HepG2 (cell line): ENCODE measurements around the gene CTSA. TPM values are rescaled to one million over a fixed set of nuclear protein-coding genes. Genes with fewer than 3 reads are reported as not detected.
A peak's percentile ranks its signal among the peaks of the same experiment; 100 is the strongest.

Source experiments
- AKAP8 ChIP-seq: sonication (generic); formaldehyde crosslinking; IDR thresholded peaks from 2 replicates; pipeline ENCODE4 v1.5.1; 2020; ENCODE audit warnings: mild to moderate bottlenecking, missing genetic modification reagents
- CHD4 ChIP-seq: fragments of 200-600 bp; sonication (generic); IDR thresholded peaks from 2 replicates; pipeline ENCODE4 v1.7.0; 2017; ENCODE audit warnings: mild to moderate bottlenecking, low read length, borderline replicate concordance
- FOXK1 ChIP-seq: sonication (generic); formaldehyde crosslinking; IDR thresholded peaks from 2 replicates; pipeline ENCODE4 v1.4.0; 2020; ENCODE audit warnings: low read depth, missing genetic modification reagents, borderline replicate concordance
- NAIF1 ChIP-seq: sonication (generic); formaldehyde crosslinking; IDR thresholded peaks from 2 replicates; pipeline ENCODE4 v1.5.0; 2020; ENCODE audit warnings: mild to moderate bottlenecking, missing genetic modification reagents, borderline replicate concordance
- SMAD3 ChIP-seq: sonication (generic); formaldehyde crosslinking; IDR thresholded peaks from 2 replicates; pipeline ENCODE4 v1.4.0; 2020; ENCODE audit warnings: missing genetic modification reagents
- ZNF296 ChIP-seq: sonication (generic); formaldehyde crosslinking; conservative IDR thresholded peaks from 2 replicates; pipeline ENCODE4 v1.5.0; 2020; ENCODE audit warnings: mild to moderate bottlenecking, missing genetic modification reagents
- polyA plus RNA-seq, 8 experiments: library from polyadenylated mRNA; depleted of rRNA in 3 of 8; stranded (reverse) in 7 of 8; unstranded in 1 of 8; fragments of >200 nt; fragmentation: Illumina TruSeq in 4 of 8; extraction: Trizol in 4 of 8; gene quantifications; 2 replicates each; pipeline versions ENCODE4 v1.2.1 to v1.2.3, GENCODE V29; 2011 to 2016; ENCODE audit warnings: low read depth in 4 of 8, missing spikeins in 1 of 8, mixed read lengths in 1 of 8; ENCODE audit not compliant: insufficient read depth in 1 of 8
- total RNA-seq, 5 experiments: library from RNA; depleted of rRNA; stranded (reverse); fragments of >200 nt; fragmentation: Illumina TruSeq; extraction: Trizol; gene quantifications; 2 replicates each; pipeline ENCODE4 v1.2.3, GENCODE V29; 2016; ENCODE audit warnings: low read depth in 1 of 5
- TF ChIP-seq, protein P1 (sequence below): sonication (generic); formaldehyde crosslinking; IDR thresholded peaks from 2 replicates; pipeline ENCODE4 v1.5.1; 2020; ENCODE audit warnings: mild to moderate bottlenecking, missing genetic modification reagents, borderline replicate concordance
- TF ChIP-seq, protein P2 (sequence below): sonication (generic); formaldehyde crosslinking; IDR thresholded peaks from 2 replicates; pipeline ENCODE4 v1.5.1; 2020; ENCODE audit warnings: mild to moderate bottlenecking, missing genetic modification reagents, moderate library complexity
- TF ChIP-seq, protein P3 (sequence below): sonication (generic); formaldehyde crosslinking; IDR thresholded peaks from 2 replicates; pipeline ENCODE4 v1.4.0; 2020; ENCODE audit warnings: missing genetic modification reagents, borderline replicate concordance

The CTSA gene
- total and polyA plus RNA-seq, 2 of the 13 experiments (the other 11 are each of a cell fraction or from before 2014, with no cell fraction given) = 202 to 231 TPM

DNA sequence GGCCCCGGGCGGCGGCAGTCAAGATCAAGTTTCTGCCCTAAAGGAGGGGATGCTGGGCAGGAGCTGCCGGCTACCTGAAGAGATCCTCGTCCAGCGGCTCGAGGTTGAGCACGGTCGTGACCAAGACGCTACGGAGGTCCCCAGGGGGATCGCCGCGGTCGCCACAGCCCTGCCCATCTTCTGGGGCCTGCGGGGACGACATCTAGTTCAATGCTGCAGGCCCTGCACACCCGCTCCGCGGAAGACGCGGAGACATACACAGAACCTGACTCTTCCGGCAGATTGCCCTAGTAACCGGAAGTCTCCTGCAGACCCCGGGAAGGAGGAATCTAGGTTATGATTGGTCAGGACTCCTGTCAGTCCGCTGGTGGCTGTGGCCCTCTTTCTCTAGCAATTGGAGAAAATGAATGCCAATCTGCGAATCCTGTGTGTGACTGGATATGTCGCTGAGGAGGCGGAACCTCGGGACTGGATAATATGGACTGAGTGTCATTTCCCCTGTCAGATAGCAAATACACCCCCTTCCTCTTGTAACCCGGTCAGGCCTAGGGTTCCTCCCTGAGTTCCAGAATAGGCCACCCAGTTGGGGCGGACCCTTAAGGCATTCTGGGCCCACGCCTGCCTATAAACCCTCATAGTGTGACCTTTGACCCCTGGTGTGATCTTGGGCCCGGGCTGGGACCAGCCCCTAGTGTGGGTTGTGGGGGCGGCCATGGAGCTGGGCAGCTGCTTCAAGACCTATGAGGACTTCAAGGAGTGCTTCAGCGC is 33.8 kb upstream of the CTSA start, which contains the start of the genes ACOT8 and ZSWIM3 (continued):
- TF ChIP-seq, protein P1, sequence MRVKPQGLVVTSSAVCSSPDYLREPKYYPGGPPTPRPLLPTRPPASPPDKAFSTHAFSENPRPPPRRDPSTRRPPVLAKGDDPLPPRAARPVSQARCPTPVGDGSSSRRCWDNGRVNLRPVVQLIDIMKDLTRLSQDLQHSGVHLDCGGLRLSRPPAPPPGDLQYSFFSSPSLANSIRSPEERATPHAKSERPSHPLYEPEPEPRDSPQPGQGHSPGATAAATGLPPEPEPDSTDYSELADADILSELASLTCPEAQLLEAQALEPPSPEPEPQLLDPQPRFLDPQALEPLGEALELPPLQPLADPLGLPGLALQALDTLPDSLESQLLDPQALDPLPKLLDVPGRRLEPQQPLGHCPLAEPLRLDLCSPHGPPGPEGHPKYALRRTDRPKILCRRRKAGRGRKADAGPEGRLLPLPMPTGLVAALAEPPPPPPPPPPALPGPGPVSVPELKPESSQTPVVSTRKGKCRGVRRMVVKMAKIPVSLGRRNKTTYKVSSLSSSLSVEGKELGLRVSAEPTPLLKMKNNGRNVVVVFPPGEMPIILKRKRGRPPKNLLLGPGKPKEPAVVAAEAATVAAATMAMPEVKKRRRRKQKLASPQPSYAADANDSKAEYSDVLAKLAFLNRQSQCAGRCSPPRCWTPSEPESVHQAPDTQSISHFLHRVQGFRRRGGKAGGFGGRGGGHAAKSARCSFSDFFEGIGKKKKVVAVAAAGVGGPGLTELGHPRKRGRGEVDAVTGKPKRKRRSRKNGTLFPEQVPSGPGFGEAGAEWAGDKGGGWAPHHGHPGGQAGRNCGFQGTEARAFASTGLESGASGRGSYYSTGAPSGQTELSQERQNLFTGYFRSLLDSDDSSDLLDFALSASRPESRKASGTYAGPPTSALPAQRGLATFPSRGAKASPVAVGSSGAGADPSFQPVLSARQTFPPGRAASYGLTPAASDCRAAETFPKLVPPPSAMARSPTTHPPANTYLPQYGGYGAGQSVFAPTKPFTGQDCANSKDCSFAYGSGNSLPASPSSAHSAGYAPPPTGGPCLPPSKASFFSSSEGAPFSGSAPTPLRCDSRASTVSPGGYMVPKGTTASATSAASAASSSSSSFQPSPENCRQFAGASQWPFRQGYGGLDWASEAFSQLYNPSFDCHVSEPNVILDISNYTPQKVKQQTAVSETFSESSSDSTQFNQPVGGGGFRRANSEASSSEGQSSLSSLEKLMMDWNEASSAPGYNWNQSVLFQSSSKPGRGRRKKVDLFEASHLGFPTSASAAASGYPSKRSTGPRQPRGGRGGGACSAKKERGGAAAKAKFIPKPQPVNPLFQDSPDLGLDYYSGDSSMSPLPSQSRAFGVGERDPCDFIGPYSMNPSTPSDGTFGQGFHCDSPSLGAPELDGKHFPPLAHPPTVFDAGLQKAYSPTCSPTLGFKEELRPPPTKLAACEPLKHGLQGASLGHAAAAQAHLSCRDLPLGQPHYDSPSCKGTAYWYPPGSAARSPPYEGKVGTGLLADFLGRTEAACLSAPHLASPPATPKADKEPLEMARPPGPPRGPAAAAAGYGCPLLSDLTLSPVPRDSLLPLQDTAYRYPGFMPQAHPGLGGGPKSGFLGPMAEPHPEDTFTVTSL (CRISPR knock-in tag) = no peak
- TF ChIP-seq ZNF296 (CRISPR knock-in tag) (peak; percentile 57; the same call in 1 of the 2 replicates), FOXK1 (CRISPR knock-in tag) (peak; percentile 95; the same call in 1 of the 2 replicates), CHD4 (no peak), NAIF1 (CRISPR knock-in tag) (no peak), SMAD3 (CRISPR knock-in tag) (peak; percentile 88), AKAP8 (CRISPR knock-in tag) (peak; percentile 82)
- TF ChIP-seq, protein P2, sequence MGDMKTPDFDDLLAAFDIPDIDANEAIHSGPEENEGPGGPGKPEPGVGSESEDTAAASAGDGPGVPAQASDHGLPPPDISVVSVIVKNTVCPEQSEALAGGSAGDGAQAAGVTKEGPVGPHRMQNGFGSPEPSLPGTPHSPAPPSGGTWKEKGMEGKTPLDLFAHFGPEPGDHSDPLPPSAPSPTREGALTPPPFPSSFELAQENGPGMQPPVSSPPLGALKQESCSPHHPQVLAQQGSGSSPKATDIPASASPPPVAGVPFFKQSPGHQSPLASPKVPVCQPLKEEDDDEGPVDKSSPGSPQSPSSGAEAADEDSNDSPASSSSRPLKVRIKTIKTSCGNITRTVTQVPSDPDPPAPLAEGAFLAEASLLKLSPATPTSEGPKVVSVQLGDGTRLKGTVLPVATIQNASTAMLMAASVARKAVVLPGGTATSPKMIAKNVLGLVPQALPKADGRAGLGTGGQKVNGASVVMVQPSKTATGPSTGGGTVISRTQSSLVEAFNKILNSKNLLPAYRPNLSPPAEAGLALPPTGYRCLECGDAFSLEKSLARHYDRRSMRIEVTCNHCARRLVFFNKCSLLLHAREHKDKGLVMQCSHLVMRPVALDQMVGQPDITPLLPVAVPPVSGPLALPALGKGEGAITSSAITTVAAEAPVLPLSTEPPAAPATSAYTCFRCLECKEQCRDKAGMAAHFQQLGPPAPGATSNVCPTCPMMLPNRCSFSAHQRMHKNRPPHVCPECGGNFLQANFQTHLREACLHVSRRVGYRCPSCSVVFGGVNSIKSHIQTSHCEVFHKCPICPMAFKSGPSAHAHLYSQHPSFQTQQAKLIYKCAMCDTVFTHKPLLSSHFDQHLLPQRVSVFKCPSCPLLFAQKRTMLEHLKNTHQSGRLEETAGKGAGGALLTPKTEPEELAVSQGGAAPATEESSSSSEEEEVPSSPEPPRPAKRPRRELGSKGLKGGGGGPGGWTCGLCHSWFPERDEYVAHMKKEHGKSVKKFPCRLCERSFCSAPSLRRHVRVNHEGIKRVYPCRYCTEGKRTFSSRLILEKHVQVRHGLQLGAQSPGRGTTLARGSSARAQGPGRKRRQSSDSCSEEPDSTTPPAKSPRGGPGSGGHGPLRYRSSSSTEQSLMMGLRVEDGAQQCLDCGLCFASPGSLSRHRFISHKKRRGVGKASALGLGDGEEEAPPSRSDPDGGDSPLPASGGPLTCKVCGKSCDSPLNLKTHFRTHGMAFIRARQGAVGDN (CRISPR knock-in tag) = peak; percentile 90
- TF ChIP-seq, protein P3, sequence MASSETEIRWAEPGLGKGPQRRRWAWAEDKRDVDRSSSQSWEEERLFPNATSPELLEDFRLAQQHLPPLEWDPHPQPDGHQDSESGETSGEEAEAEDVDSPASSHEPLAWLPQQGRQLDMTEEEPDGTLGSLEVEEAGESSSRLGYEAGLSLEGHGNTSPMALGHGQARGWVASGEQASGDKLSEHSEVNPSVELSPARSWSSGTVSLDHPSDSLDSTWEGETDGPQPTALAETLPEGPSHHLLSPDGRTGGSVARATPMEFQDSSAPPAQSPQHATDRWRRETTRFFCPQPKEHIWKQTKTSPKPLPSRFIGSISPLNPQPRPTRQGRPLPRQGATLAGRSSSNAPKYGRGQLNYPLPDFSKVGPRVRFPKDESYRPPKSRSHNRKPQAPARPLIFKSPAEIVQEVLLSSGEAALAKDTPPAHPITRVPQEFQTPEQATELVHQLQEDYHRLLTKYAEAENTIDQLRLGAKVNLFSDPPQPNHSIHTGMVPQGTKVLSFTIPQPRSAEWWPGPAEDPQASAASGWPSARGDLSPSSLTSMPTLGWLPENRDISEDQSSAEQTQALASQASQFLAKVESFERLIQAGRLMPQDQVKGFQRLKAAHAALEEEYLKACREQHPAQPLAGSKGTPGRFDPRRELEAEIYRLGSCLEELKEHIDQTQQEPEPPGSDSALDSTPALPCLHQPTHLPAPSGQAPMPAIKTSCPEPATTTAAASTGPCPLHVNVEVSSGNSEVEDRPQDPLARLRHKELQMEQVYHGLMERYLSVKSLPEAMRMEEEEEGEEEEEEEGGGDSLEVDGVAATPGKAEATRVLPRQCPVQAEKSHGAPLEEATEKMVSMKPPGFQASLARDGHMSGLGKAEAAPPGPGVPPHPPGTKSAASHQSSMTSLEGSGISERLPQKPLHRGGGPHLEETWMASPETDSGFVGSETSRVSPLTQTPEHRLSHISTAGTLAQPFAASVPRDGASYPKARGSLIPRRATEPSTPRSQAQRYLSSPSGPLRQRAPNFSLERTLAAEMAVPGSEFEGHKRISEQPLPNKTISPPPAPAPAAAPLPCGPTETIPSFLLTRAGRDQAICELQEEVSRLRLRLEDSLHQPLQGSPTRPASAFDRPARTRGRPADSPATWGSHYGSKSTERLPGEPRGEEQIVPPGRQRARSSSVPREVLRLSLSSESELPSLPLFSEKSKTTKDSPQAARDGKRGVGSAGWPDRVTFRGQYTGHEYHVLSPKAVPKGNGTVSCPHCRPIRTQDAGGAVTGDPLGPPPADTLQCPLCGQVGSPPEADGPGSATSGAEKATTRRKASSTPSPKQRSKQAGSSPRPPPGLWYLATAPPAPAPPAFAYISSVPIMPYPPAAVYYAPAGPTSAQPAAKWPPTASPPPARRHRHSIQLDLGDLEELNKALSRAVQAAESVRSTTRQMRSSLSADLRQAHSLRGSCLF (CRISPR knock-in tag) = 0 out of 2 replicates have a peak, but pooled peaks have one; percentile 76
